ENCODE results near the gene UCN2.
A peak's percentile ranks its signal among the peaks of the same experiment; 100 is the strongest.

The UCN2 gene

GRCh38 chr3:48569400-48569799, 5.8 kb upstream of the UCN2 start:
- H3K4me3 ChIP-seq (ENCODE audit: low read depth, low read length) = no peak overlapping the region
- TF ChIP-seq, protein P1, sequence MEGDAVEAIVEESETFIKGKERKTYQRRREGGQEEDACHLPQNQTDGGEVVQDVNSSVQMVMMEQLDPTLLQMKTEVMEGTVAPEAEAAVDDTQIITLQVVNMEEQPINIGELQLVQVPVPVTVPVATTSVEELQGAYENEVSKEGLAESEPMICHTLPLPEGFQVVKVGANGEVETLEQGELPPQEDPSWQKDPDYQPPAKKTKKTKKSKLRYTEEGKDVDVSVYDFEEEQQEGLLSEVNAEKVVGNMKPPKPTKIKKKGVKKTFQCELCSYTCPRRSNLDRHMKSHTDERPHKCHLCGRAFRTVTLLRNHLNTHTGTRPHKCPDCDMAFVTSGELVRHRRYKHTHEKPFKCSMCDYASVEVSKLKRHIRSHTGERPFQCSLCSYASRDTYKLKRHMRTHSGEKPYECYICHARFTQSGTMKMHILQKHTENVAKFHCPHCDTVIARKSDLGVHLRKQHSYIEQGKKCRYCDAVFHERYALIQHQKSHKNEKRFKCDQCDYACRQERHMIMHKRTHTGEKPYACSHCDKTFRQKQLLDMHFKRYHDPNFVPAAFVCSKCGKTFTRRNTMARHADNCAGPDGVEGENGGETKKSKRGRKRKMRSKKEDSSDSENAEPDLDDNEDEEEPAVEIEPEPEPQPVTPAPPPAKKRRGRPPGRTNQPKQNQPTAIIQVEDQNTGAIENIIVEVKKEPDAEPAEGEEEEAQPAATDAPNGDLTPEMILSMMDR (IDR thresholded peaks at IDR 0.05; ENCODE audit: low read depth, low read length) = no peak
- in situ Hi-C loops (cut with HindIII; ENCODE audit: low sequenced_read_pairs) = no loop called here

DNA sequence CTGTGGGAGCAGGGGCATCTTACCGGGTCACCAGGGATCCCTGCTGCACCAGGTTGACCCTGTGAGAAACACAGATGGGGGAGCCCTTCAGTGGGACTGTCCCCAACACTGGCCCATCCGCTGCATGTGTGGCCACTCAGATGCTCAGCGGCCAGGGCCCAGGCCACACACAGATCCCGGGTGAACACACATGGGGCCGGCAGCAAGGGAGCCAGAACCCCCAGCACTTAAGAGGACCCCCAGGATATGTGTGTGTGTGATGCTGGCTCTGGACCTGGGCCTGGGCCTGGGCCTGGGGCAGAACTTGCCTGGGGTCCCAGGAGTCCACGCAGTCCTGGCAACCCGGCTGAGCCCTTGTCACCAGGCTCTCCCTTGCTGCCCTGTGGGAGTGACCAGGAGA, 4.9 kb upstream of the UCN2 start:
- in situ Hi-C loops (cut with HindIII; ENCODE audit: low sequenced_read_pairs) = no loop called here
- TF ChIP-seq, protein P1 (IDR thresholded peaks at IDR 0.05; ENCODE audit: low read depth, low read length) = no peak

More at GRCh38 chr3:48569400-48569799, 5.8 kb upstream of the UCN2 start:
- DNase-seq (ENCODE audit: low read depth, low spot score) = no peak

GRCh38 chr3:48567500-48567899, 3.9 kb upstream of the UCN2 start:
- TF ChIP-seq, protein P1 (IDR thresholded peaks at IDR 0.05; ENCODE audit: low read depth, low read length) = no peak
- H3K4me3 ChIP-seq (ENCODE audit: low read depth, low read length) = no peak overlapping the region
- no peak for DNase-seq (ENCODE audit: low read depth, low spot score)
- in situ Hi-C loops (cut with HindIII; ENCODE audit: low sequenced_read_pairs) = no loop called here

More for the DNA sequence above, 4.9 kb upstream of the UCN2 start:
- no peak overlapping the region for H3K4me3 ChIP-seq (ENCODE audit: low read depth, low read length)
- DNase-seq (ENCODE audit: low read depth, low spot score) = no peak

DNA sequence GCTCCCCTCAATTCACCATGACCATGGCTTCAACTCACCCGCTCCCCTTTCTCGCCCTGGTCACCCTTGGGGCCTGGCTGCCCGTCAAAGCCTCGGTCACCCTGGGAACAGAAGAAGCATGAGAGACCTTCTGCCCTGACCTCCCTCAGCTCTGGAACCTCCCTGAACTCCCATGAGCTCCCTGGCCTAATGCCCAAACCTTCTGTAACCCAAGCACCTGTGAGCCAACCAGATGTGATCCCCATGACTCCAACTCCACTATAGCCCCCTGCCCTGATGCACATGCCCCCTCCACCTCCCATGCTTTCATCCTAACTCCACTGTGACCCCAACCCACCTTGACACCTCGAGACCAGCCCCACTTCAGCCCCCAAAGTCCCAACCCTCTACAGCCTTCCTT, 3.5 kb upstream of the UCN2 start:
- TF ChIP-seq, protein P1 (IDR thresholded peaks at IDR 0.05; ENCODE audit: low read depth, low read length) = no peak
- DNase-seq (ENCODE audit: low read depth, low spot score) = no peak
- in situ Hi-C loops (cut with HindIII; ENCODE audit: low sequenced_read_pairs) = no loop called here
- no peak overlapping the region for H3K4me3 ChIP-seq (ENCODE audit: low read depth, low read length)

DNA sequence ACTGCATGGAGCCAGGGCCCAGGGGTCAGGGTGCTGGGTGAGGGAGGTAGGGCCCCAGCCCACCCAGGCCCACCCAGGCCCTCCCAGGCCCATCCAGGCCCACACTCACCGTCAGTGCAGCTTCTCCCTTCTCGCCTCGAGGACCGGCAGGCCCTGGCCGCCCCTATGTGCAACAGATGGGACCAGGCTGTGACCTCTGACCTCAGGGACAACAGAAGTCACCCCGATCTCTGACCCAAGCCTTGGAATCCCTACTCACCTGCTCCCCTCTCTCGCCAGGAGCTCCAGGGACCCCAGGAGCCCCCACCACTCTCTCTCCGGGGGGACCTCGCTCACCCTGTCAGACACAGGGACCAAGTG, 2.8 kb upstream of the UCN2 start:
- H3K4me3 ChIP-seq (ENCODE audit: low read depth, low read length) = no peak overlapping the region
- in situ Hi-C loops (cut with HindIII; ENCODE audit: low sequenced_read_pairs) = no loop called here
- TF ChIP-seq, protein P1 (IDR thresholded peaks at IDR 0.05; ENCODE audit: low read depth, low read length) = no peak
- DNase-seq (ENCODE audit: low read depth, low spot score) = no peak

GRCh38 chr3:48565591-48566400, 2.2 kb upstream of the UCN2 start:
- in situ Hi-C loops (cut with HindIII; ENCODE audit: low sequenced_read_pairs) = no loop called here
- H3K4me3 ChIP-seq (ENCODE audit: low read depth, low read length) = no peak overlapping the region
- TF ChIP-seq, protein P1 (IDR thresholded peaks at IDR 0.05; ENCODE audit: low read depth, low read length) = no peak
- DNase-seq (ENCODE audit: low read depth, low spot score) = peak; percentile 78

Data from astrocyte of the spinal cord (primary cell).